ENCODE measurements around the gene DBNDD1.

DBNDD1 gene

GRCh38 chr16:90046122-90046970 lies 27.1 kb upstream of the DBNDD1 start:
- peak; percentile 13 for DNase-seq (ENCODE audit: extremely low spot score)
- ChIA-PET CTCF (no interaction called here), POLR2A (no interaction called here)

GRCh38 chr16:90044111-90044551 lies 24.9 kb upstream of the DBNDD1 start:
- DNase-seq (ENCODE audit: extremely low spot score): peak; percentile 12
- POLR2A ChIA-PET: no interaction called here
- TF ChIP-seq, protein P1, sequence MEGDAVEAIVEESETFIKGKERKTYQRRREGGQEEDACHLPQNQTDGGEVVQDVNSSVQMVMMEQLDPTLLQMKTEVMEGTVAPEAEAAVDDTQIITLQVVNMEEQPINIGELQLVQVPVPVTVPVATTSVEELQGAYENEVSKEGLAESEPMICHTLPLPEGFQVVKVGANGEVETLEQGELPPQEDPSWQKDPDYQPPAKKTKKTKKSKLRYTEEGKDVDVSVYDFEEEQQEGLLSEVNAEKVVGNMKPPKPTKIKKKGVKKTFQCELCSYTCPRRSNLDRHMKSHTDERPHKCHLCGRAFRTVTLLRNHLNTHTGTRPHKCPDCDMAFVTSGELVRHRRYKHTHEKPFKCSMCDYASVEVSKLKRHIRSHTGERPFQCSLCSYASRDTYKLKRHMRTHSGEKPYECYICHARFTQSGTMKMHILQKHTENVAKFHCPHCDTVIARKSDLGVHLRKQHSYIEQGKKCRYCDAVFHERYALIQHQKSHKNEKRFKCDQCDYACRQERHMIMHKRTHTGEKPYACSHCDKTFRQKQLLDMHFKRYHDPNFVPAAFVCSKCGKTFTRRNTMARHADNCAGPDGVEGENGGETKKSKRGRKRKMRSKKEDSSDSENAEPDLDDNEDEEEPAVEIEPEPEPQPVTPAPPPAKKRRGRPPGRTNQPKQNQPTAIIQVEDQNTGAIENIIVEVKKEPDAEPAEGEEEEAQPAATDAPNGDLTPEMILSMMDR (IDR thresholded peaks at IDR 0.05; ENCODE audit: control extremely low read depth, extremely low read depth, low read depth, missing control alignments): no peak
- CTCF ChIA-PET: interaction anchor here (0.6 to 1.1 kb wide), 2 partner anchors 14 to 38 kb away, joined by 3 read pairs; no protein-coding TSS in a partner anchor

More at GRCh38 chr16:90046122-90046970, 27.1 kb upstream of the DBNDD1 start:
- TF ChIP-seq, protein P1 (IDR thresholded peaks at IDR 0.05; ENCODE audit: control extremely low read depth, extremely low read depth, low read depth, missing control alignments): no peak

GRCh38 chr16:90043526-90043925 lies 24.3 kb upstream of the DBNDD1 start:
- CTCF ChIA-PET: no interaction called here
- POLR2A ChIA-PET: no interaction called here
- TF ChIP-seq, protein P1 (IDR thresholded peaks at IDR 0.05; ENCODE audit: control extremely low read depth, extremely low read depth, low read depth, missing control alignments): no peak
- DNase-seq (ENCODE audit: extremely low spot score): no peak

DNA sequence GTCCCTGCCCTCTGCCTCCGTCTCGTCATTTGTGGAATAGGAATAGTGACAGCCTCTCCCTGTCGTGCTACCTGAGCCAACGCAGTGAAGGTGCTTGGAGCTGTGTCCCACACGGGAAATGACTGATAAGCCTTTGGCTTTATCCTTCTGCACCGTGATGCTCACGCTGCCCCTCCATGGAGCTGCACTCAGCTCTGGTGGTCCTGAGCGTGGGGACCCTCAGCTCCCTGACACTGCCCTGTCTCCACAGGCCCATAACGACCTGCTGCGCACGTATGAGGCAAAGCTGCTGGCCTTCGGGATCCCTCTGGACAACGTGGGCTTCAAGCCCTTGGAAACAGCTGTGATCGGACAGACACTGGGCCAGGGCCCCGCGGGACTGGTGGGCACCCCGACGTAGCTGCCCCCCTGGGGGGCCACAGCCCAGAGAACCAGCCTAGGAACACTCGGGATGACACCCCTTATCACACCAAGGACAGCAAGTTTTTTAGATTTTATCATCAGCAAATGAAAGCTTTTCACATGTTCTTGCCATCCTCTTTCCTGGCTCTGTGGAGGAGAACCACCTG lies 23.8 kb upstream of the DBNDD1 start:
- ChIA-PET POLR2A (no interaction called here), CTCF (no interaction called here)
- TF ChIP-seq, protein P1 (IDR thresholded peaks at IDR 0.05; ENCODE audit: control extremely low read depth, extremely low read depth, low read depth, missing control alignments): no peak

GRCh38 chr16:90041896-90042473 lies 22.7 kb upstream of the DBNDD1 start:
- POLR2A ChIA-PET: no interaction called here
- CTCF ChIA-PET: no interaction called here
- DNase-seq (ENCODE audit: extremely low spot score): no peak
- TF ChIP-seq, protein P1 (IDR thresholded peaks at IDR 0.05; ENCODE audit: control extremely low read depth, extremely low read depth, low read depth, missing control alignments): no peak

More for the DNA sequence above, 23.8 kb upstream of the DBNDD1 start:
- DNase-seq (ENCODE audit: extremely low spot score): no peak

DNA sequence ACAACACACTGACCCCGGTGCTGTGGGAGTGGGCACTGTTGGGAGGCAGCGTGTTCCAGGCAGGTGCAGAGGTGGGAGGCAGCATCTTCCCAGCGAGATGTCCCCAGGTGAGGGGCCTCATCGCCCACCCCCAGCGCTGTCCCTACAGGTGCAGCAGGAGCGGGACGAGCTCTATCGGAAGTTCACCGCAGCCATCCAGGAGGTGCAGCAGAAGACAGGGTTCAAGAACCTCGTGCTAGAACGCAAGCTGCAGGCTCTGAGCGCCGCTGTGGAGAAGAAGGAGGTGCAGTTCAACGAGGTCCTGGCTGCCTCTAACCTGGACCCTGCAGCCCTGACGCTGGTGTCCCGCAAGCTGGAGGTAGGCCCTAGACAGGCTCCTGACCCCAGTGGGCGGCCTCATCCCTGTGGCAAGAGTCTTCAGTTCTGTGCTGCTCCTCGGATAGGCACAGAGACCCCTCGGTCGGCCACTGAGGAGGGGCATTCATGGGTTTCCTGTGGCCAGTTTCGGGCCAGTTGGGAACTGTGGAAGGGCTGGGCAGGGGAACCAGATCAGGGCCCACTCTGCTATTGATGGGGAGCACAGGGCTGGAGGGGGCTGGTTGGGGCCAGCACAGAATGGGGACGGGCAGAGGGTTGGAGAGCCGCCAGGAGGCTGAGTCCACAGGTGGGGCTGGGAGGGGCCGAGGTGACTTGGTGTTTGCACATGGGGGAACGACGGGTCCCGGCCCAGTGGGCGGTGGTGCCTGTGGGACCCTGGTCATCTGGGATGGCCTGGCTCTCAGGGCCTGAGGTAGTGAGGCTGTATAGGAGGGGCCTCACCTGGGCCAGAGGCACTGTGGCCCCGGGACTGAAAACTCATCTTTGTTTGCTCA lies 21.1 kb upstream of the DBNDD1 start:
- ChIA-PET CTCF (no interaction called here), POLR2A (no interaction called here)
- DNase-seq (ENCODE audit: extremely low spot score): peak; percentile 8
- TF ChIP-seq, protein P1 (IDR thresholded peaks at IDR 0.05; ENCODE audit: control extremely low read depth, extremely low read depth, low read depth, missing control alignments): no peak
